ENCODE data around the gene PSAP.

DNA sequence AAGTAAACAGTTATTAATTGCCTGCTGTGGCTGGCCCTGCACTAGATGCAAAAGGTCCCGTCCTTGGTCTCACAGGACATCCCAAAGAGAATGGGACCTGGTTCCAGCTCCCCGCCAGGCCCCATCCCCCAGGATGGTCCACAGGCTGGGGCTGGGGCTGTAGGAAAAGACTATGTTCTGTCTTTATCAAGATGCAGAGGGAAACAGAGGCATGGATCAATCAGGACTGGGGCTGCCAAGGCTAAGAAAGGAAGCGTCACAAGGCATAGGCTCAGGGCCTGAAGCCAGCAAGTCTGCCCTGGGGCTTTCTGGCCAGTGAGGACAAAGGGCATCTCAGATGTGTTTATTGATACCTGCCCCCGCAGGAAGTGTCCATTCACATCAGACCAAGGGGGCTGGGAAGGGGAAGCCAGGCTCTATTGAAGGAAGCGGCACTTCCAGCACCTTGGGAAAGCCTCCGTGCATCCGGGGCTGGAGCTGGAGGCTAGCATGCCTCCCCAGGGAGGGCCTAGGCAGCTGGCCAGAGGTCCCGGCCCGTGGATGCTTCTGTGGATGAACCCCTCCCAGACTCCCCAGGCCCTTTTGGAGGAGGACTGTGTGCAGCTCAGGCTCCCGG lies 83.5 kb downstream of the PSAP start:
- TF ChIP-seq, protein P1, sequence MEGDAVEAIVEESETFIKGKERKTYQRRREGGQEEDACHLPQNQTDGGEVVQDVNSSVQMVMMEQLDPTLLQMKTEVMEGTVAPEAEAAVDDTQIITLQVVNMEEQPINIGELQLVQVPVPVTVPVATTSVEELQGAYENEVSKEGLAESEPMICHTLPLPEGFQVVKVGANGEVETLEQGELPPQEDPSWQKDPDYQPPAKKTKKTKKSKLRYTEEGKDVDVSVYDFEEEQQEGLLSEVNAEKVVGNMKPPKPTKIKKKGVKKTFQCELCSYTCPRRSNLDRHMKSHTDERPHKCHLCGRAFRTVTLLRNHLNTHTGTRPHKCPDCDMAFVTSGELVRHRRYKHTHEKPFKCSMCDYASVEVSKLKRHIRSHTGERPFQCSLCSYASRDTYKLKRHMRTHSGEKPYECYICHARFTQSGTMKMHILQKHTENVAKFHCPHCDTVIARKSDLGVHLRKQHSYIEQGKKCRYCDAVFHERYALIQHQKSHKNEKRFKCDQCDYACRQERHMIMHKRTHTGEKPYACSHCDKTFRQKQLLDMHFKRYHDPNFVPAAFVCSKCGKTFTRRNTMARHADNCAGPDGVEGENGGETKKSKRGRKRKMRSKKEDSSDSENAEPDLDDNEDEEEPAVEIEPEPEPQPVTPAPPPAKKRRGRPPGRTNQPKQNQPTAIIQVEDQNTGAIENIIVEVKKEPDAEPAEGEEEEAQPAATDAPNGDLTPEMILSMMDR (IDR thresholded peaks at IDR 0.05) = no peak
- no peak for TF ChIP-seq POLR2A (IDR thresholded peaks at IDR 0.05)

All from tibial nerve (tissue), 3 donors.